ENCODE data around the gene HMCN2.
A peak's percentile ranks its signal among the peaks of the same experiment; 100 is the strongest.

The HMCN2 gene

GRCh38 chr9:130414910-130415746 lies 149.6 kb downstream of the HMCN2 start:
- no peak overlapping the region for H3K4me3 ChIP-seq (ENCODE audit: low read length)
- no peak for DNase-seq (ENCODE audit: low read depth)
- no peak for TF ChIP-seq CTCF (conservative IDR thresholded peaks at IDR 0.05; ENCODE audit: low read length)

GRCh38 chr9:130417602-130418001 lies 152.0 kb downstream of the HMCN2 start:
- no peak for TF ChIP-seq CTCF (conservative IDR thresholded peaks at IDR 0.05; ENCODE audit: low read length)
- no peak overlapping the region for H3K4me3 ChIP-seq (ENCODE audit: low read length)
- DNase-seq (ENCODE audit: low read depth): no peak

GRCh38 chr9:130418776-130419175 lies 153.2 kb downstream of the HMCN2 start:
- DNase-seq (ENCODE audit: low read depth): no peak
- H3K4me3 ChIP-seq (ENCODE audit: low read length): no peak overlapping the region
- TF ChIP-seq CTCF (conservative IDR thresholded peaks at IDR 0.05; ENCODE audit: low read length): no peak

- no peak for DNase-seq (ENCODE audit: low read depth)
- H3K4me3 ChIP-seq (ENCODE audit: low read length): no peak overlapping the region
These were observed 154.0 kb downstream of the HMCN2 start for GRCh38 chr9:130419521-130420035.

GRCh38 chr9:130421154-130421801 lies 155.7 kb downstream of the HMCN2 start:
- no peak for DNase-seq (ENCODE audit: low read depth)
- no peak overlapping the region for H3K4me3 ChIP-seq (ENCODE audit: low read length)
- TF ChIP-seq CTCF (conservative IDR thresholded peaks at IDR 0.05; ENCODE audit: low read length): no peak

More at GRCh38 chr9:130419521-130420035, 154.0 kb downstream of the HMCN2 start:
- no peak for TF ChIP-seq CTCF (conservative IDR thresholded peaks at IDR 0.05; ENCODE audit: low read length)

- no peak for TF ChIP-seq CTCF (conservative IDR thresholded peaks at IDR 0.05; ENCODE audit: low read length)
- peak; percentile 69 for DNase-seq (ENCODE audit: low read depth)
- no peak overlapping the region for H3K4me3 ChIP-seq (ENCODE audit: low read length)
These were observed 156.3 kb downstream of the HMCN2 start for GRCh38 chr9:130421802-130422276.

Data from AG10803 (cell line).